ENCODE measurements around the gene ACOT8. TPM values are rescaled to one million over a fixed set of nuclear protein-coding genes. Genes with fewer than 3 reads are reported as not detected.
A peak's percentile ranks its signal among the peaks of the same experiment; 100 is the strongest.
"Not testable (repeated sequence)": the region's sequence is repeated elsewhere in the genome, so short reads cannot be mapped to it uniquely, and the experiment has no call there.

The ACOT8 gene
- 21.0 TPM for total RNA-seq

- peak; percentile 99 for DNase-seq (ENCODE audit: low spot score)
Measured at GRCh38 chr20:45857114-45857881, at the start of gene ACOT8, which contains the start of gene ZSWIM3. TSS of gene ACOT8 (minus strand) at chr20:45857392. CDS start at chr20:45857315, 77 bp downstream. TSS of gene ZSWIM3 (plus strand) at chr20:45857614. CDS start at chr20:45857826, 212 bp downstream.

- DNase-seq (ENCODE audit: low spot score), result no peak
Measured at GRCh38 chr20:45905505-45906079, 48.4 kb upstream of the ACOT8 start.

GRCh38 chr20:45904583-45905504 is 47.7 kb upstream of the ACOT8 start:
- DNase-seq (ENCODE audit: low spot score), result no peak

GRCh38 chr20:45902199-45902701 is 45.1 kb upstream of the ACOT8 start:
- no peak for DNase-seq (ENCODE audit: low spot score)

GRCh38 chr20:45901332-45901731 is 44.1 kb upstream of the ACOT8 start:
- not testable (repeated sequence) for DNase-seq (ENCODE audit: low spot score)

GRCh38 chr20:45899046-45899835 is 42.0 kb upstream of the ACOT8 start:
- DNase-seq (ENCODE audit: low spot score), result no peak

GRCh38 chr20:45898285-45898684 is 41.1 kb upstream of the ACOT8 start:
- DNase-seq (ENCODE audit: low spot score), result no peak

GRCh38 chr20:45897692-45898091 is 40.5 kb upstream of the ACOT8 start:
- DNase-seq (ENCODE audit: low spot score), result no peak

- DNase-seq (ENCODE audit: low spot score), result no peak
Measured at GRCh38 chr20:45897289-45897688, 40.1 kb upstream of the ACOT8 start.

- no peak for DNase-seq (ENCODE audit: low spot score)
Measured at GRCh38 chr20:45896641-45897161, 39.5 kb upstream of the ACOT8 start.

GRCh38 chr20:45894797-45895196 is 37.6 kb upstream of the ACOT8 start:
- DNase-seq (ENCODE audit: low spot score), result no peak

GRCh38 chr20:45893831-45894230 is 36.6 kb upstream of the ACOT8 start:
- DNase-seq (ENCODE audit: low spot score), result no peak

- DNase-seq (ENCODE audit: low spot score), result no peak
Measured at GRCh38 chr20:45892828-45893500, 35.8 kb upstream of the ACOT8 start.

- DNase-seq (ENCODE audit: low spot score), result no peak
Measured at GRCh38 chr20:45892049-45892825, 35.0 kb upstream of the ACOT8 start.

GRCh38 chr20:45890985-45891983 is 34.1 kb upstream of the ACOT8 start, which contains the start of the genes CTSA and NEURL2:
TSS of gene CTSA (plus strand) at chr20:45891335. CDS start at chr20:45891569, 234 bp downstream.
TSS of gene NEURL2 (minus strand) at chr20:45891208. CDS start at chr20:45890991, 217 bp downstream.
- peak; percentile 94 for DNase-seq (ENCODE audit: low spot score)

GRCh38 chr20:45890077-45890984 is 33.1 kb upstream of the ACOT8 start:
- DNase-seq (ENCODE audit: low spot score), result peak; percentile 86

GRCh38 chr20:45888681-45889080 is 31.5 kb upstream of the ACOT8 start:
- no peak for DNase-seq (ENCODE audit: low spot score)
